Measurements from ENCODE around the gene INO80D.
"Not testable (repeated sequence)": the region's sequence is repeated elsewhere in the genome, so short reads cannot be mapped to it uniquely, and the experiment has no call there.

Gene INO80D

DNA sequence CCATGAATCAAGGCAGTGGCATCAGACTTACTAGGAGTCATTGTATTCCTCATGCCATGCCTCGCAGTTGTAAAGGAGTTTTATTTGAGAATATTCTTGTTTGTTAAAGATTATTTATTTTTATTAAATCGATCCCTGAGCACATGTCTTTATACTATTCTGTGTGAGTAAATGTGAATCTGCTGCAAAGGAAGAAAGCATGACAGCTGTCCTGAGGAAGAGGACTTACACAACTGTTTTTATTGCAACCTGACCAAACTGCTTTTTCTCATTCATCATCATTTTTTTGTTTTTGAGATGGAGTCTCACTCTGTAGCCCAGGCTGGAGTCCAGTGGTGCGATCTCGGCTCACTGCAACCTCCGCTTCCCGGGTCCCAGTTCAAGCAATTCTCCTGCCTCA, 34.1 kb downstream of the INO80D start:
- no peak overlapping the region for H3K4me3 ChIP-seq (ENCODE audit: low read depth, low read length)
- TF ChIP-seq, protein P1, sequence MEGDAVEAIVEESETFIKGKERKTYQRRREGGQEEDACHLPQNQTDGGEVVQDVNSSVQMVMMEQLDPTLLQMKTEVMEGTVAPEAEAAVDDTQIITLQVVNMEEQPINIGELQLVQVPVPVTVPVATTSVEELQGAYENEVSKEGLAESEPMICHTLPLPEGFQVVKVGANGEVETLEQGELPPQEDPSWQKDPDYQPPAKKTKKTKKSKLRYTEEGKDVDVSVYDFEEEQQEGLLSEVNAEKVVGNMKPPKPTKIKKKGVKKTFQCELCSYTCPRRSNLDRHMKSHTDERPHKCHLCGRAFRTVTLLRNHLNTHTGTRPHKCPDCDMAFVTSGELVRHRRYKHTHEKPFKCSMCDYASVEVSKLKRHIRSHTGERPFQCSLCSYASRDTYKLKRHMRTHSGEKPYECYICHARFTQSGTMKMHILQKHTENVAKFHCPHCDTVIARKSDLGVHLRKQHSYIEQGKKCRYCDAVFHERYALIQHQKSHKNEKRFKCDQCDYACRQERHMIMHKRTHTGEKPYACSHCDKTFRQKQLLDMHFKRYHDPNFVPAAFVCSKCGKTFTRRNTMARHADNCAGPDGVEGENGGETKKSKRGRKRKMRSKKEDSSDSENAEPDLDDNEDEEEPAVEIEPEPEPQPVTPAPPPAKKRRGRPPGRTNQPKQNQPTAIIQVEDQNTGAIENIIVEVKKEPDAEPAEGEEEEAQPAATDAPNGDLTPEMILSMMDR (IDR thresholded peaks at IDR 0.05; ENCODE audit: borderline replicate concordance, insufficient read depth, low read depth, low read length), result no peak

- TF ChIP-seq, protein P1 (IDR thresholded peaks at IDR 0.05; ENCODE audit: borderline replicate concordance, insufficient read depth, low read depth, low read length), result no peak
- H3K4me3 ChIP-seq (ENCODE audit: low read depth, low read length), result no peak overlapping the region
Observed at GRCh38 chr2:206049392-206049791, 36.6 kb downstream of the INO80D start.

DNA sequence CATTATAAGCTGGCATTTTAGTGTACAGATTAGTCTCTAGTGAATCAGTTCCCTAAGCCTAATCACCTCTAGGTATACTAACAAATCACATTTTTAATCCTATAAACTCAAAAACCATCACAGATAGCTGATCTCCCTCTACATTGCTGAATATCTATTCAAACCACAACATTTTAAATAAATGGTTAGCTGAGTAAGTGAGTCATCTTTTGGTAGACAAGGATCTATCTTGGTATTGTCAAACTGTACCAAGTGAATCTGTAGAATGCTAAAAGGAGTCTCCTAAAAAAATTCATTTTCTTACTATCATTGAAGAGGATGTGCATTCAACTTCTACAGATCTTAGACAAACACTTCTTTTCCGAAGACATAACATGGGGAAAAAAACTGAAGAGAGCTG, 40.7 kb downstream of the INO80D start:
- TF ChIP-seq, protein P1 (IDR thresholded peaks at IDR 0.05; ENCODE audit: borderline replicate concordance, insufficient read depth, low read depth, low read length), result no peak
- no peak overlapping the region for H3K4me3 ChIP-seq (ENCODE audit: low read depth, low read length)

DNA sequence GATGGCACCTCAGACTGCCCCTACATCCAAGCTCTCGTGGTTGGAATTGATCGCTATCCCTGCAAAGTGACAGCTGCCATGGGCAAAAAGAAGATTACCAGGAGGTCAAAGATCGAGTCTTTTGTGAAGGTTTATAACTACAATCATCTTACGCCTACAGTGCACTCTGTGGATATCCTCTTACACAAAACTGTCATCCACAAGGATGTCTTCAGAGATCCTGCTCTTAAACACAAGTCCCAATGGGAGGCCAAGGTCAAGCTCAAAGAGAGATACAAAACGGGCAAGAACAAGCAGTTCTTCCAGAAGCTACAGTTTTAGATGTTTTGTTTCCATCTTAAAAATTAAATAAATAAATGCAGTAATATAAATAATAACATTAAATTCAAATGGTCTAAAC, 45.4 kb downstream of the INO80D start:
- TF ChIP-seq, protein P1 (IDR thresholded peaks at IDR 0.05; ENCODE audit: borderline replicate concordance, insufficient read depth, low read depth, low read length), result no peak

DNA sequence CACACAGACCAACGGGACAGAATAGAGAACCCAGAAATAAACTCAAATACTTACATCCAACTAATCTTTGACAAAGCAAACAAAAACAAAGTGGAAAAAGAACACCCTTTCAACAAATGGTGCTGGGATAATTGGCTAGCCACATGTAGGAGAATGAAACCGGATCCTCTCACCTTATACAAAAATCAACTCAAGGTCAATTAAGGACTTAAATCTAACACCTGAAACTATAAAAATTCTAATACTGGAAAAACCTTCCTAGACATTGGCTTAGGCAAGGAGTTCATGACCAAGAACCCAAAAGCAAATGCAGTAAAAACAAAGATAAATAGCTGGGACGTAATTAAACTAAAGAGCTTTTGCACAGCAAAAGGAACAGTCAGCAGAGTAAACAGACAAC, 50.6 kb downstream of the INO80D start:
- not testable (repeated sequence) for H3K4me3 ChIP-seq (ENCODE audit: low read depth, low read length)

More for the DNA sequence above, 45.4 kb downstream of the INO80D start:
- no peak overlapping the region for H3K4me3 ChIP-seq (ENCODE audit: low read depth, low read length)

DNA sequence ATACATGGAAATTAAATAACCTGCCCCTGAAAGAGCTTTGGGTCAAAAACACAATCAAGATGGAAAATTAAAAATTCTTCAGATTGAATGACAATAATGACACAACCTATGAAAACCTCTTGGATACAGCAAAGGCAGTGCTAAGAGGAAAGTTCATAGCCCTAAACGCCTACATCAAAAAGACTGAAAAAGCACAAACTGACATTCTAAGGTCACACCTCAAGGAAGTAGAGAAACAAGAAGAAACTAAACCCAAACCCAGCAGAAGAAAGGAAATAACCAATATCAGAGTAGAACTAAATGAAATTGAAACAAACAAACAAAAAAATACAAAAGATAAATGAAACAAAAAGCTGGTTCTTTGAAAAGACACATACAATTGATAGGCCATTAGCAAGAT, 52.5 kb downstream of the INO80D start:
- not testable (repeated sequence) for H3K4me3 ChIP-seq (ENCODE audit: low read depth, low read length)

DNA sequence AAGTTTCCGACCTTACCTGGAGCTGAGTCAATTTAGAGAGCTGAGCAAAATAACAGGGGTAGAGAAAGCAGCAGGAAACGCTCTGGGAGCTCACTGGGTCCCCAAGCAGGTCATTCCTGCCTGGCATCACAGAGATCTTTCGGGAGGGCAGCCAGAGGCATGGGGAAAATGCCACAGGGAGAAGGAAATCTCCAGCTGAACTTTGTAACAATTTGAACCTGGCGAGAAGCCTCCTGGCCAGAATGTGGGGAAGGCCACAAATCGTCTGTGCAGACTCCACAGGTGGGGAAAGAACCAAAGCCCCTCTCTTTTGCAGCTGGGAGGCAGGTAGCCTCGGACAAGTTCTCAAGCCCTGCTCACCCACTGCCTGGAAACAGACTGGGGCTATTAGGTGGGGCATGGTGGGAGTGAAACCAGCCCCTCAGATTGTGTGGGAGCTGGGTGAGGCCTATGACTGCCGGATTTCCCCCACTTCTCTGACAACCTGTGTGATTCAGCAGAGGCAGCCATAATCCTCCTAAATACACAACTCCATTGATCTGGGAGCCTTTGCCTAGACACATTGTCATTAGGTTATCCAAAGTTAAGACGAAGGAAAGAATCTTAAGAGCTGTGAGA, 53.9 kb downstream of the INO80D start:
- TF ChIP-seq, protein P1 (IDR thresholded peaks at IDR 0.05; ENCODE audit: borderline replicate concordance, insufficient read depth, low read depth, low read length), result no peak
- H3K4me3 ChIP-seq (ENCODE audit: low read depth, low read length), result no peak overlapping the region

DNA sequence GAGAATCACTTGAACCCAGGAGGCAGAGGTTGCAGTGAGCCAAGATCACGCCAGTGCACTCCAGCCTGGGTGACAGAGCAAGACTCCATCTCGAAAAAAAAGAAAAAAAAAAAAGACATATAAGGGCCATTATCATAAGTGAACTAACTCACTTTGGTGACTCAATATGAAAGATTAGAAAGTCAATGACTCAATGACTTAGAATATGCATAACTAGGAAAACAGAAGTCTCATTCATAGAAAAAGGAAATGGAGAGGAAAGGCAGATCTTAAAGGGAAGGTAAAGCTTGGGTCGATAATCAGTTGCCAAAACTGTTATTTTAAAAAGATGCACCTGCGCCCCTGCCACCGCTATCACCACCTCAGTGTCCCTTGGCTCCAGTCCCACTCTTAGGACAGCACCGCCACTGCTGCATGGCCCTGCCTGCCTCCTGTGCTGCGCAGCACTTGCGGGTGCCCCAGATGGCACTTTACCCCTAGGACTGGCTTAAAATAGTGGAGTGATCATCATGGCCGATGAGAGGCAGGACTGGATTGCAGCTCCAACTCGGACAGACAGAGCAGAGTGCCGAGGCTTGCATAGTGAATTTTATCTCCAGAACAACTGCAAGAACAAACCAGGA, 54.7 kb downstream of the INO80D start:
- no peak overlapping the region for H3K4me3 ChIP-seq (ENCODE audit: low read depth, low read length)
- TF ChIP-seq, protein P1 (IDR thresholded peaks at IDR 0.05; ENCODE audit: borderline replicate concordance, insufficient read depth, low read depth, low read length), result no peak
